ENCODE results near the gene RPS15. TPM values are rescaled to one million over a fixed set of nuclear protein-coding genes. Genes with fewer than 3 reads are reported as not detected.
A peak's percentile ranks its signal among the peaks of the same experiment; 100 is the strongest.

Gene RPS15
- total RNA-seq, 1 donor from 2014 or later, result 3,906 TPM

- intact Hi-C loops (cut with DNase I), result no loop called here
- H3K4me3 ChIP-seq, result no peak overlapping the region
- H3K27me3 ChIP-seq, result no peaks in the 10 kb centered on the region
- no peaks in the 10 kb centered on the region for H3K9me3 ChIP-seq
- TF ChIP-seq POLR2A (IDR thresholded peaks at IDR 0.05), result no peak
- TF ChIP-seq POLR2AphosphoS5 (IDR thresholded peaks at IDR 0.05; ENCODE audit: insufficient read depth in 1 of 2, low read depth in 1 of 2), result no peak
- TF ChIP-seq CTCF (IDR thresholded peaks at IDR 0.05), result no peak
- H3K4me1 ChIP-seq, result peaks cover 19% of the 10 kb centered on the region
- DNase-seq (ENCODE audit: extremely low spot score in 2 of 2), result no peak
- peaks cover 0 to 70% of the 10 kb centered on the region in 2 donors for H3K36me3 ChIP-seq
- H3K27ac ChIP-seq, result no peak overlapping the region
Observed at GRCh38 chr19:1423436-1424191, 14.6 kb upstream of the RPS15 start.

- Histone ChIP-seq H3K27ac (no peak overlapping the region), H3K36me3 (peaks cover 0 to 70% of the 10 kb centered on the region in 2 donors), H3K9me3 (no peaks in the 10 kb centered on the region), H3K27me3 (no peaks in the 10 kb centered on the region), H3K4me1 (peaks cover 13% of the 10 kb centered on the region), H3K4me3 (no peak overlapping the region)
- no peak for DNase-seq (ENCODE audit: extremely low spot score in 2 of 2)
- intact Hi-C loops (cut with DNase I), result no loop called here
- TF ChIP-seq CTCF (IDR thresholded peaks at IDR 0.05) (no peak), POLR2AphosphoS5 (IDR thresholded peaks at IDR 0.05; ENCODE audit: insufficient read depth in 1 of 2, low read depth in 1 of 2) (no peak), POLR2A (IDR thresholded peaks at IDR 0.05) (no peak)
Observed at GRCh38 chr19:1424192-1424955, 13.8 kb upstream of the RPS15 start.

GRCh38 chr19:1425102-1425837, 12.9 kb upstream of the RPS15 start:
- peak overlapping the region; percentile 49 for H3K27ac ChIP-seq
- H3K36me3 ChIP-seq, result peaks cover 0 to 74% of the 10 kb centered on the region in 2 donors
- H3K4me1 ChIP-seq, result peaks cover 12% of the 10 kb centered on the region
- H3K9me3 ChIP-seq, result no peaks in the 10 kb centered on the region
- no peaks in the 10 kb centered on the region for H3K27me3 ChIP-seq
- DNase-seq (ENCODE audit: extremely low spot score in 2 of 2), result no peak
- TF ChIP-seq POLR2AphosphoS5 (IDR thresholded peaks at IDR 0.05; ENCODE audit: insufficient read depth in 1 of 2, low read depth in 1 of 2) (peak in 1 of 2 donors; percentile 74), CTCF (IDR thresholded peaks at IDR 0.05) (no peak), POLR2A (IDR thresholded peaks at IDR 0.05) (no peak)
- H3K4me3 ChIP-seq, result no peak overlapping the region
- intact Hi-C loops (cut with DNase I), result no loop called here

GRCh38 chr19:1425902-1426301, 12.3 kb upstream of the RPS15 start:
- TF ChIP-seq CTCF (IDR thresholded peaks at IDR 0.05), result no peak
- no peak for TF ChIP-seq POLR2AphosphoS5 (IDR thresholded peaks at IDR 0.05; ENCODE audit: insufficient read depth in 1 of 2, low read depth in 1 of 2)
- no peak for TF ChIP-seq POLR2A (IDR thresholded peaks at IDR 0.05)
- Histone ChIP-seq H3K4me3 (no peak overlapping the region), H3K9me3 (no peaks in the 10 kb centered on the region), H3K4me1 (peaks cover 12% of the 10 kb centered on the region), H3K36me3 (peaks cover 0 to 74% of the 10 kb centered on the region in 2 donors), H3K27me3 (no peaks in the 10 kb centered on the region), H3K27ac (peak overlapping the region; percentile 49)
- intact Hi-C loops (cut with DNase I), result no loop called here
- no peak for DNase-seq (ENCODE audit: extremely low spot score in 2 of 2)
